ENCODE measurements around the gene KIRREL3. TPM values are rescaled to one million over a fixed set of nuclear protein-coding genes. Genes with fewer than 3 reads are reported as not detected.

Gene KIRREL3
- polyA plus RNA-seq, 1 donor (not counting 4 experiments of a cell fraction or from before 2014, with no cell fraction given) = 0.04 TPM

- Histone ChIP-seq H3K9ac (ENCODE audit: control insufficient read depth, extremely low read depth, insufficient read depth, low read length) (no peak overlapping the region), H3K27me3 (ENCODE audit: control insufficient read depth, extremely low read depth, insufficient read depth, low read length) (no peaks in the 10 kb centered on the region), H3K79me2 (ENCODE audit: control insufficient read depth, insufficient read depth, low read length) (no peaks in the 10 kb centered on the region), H3K4me3 (ENCODE audit: control insufficient read depth in 2 of 3, extremely low read depth in 1 of 3, insufficient read depth in 2 of 3, low read depth in 1 of 3, low read length in 3 of 3) (no peak overlapping the region), H3K9me3 (ENCODE audit: control insufficient read depth, low read depth, low read length) (no peaks in the 10 kb centered on the region), H2AFZ (ENCODE audit: control insufficient read depth, low read length) (no peak overlapping the region), H3K4me2 (ENCODE audit: control insufficient read depth, extremely low read depth, insufficient read depth, low read depth, low read length) (no peak overlapping the region), H3K9me1 (ENCODE audit: control insufficient read depth, extremely low read depth, insufficient read depth, low read length) (no peaks in the 10 kb centered on the region), H3K36me3 (ENCODE audit: control insufficient read depth in 2 of 2, extremely low read depth in 1 of 2, insufficient read depth in 2 of 2, low read length in 2 of 2) (no peaks in the 10 kb centered on the region), H3K4me1 (ENCODE audit: control insufficient read depth, extremely low read depth, insufficient read depth, low read length) (no peaks in the 10 kb centered on the region), H4K20me1 (ENCODE audit: control insufficient read depth, extremely low read depth, insufficient read depth, low read length) (no peaks in the 10 kb centered on the region), H3K27ac (ENCODE audit: control insufficient read depth, insufficient read depth, low read length) (no peak overlapping the region)
- FAIRE-seq = no peak
- DNase-seq (ENCODE audit: low read depth, low spot score) = no peak
- TF ChIP-seq, protein P1, sequence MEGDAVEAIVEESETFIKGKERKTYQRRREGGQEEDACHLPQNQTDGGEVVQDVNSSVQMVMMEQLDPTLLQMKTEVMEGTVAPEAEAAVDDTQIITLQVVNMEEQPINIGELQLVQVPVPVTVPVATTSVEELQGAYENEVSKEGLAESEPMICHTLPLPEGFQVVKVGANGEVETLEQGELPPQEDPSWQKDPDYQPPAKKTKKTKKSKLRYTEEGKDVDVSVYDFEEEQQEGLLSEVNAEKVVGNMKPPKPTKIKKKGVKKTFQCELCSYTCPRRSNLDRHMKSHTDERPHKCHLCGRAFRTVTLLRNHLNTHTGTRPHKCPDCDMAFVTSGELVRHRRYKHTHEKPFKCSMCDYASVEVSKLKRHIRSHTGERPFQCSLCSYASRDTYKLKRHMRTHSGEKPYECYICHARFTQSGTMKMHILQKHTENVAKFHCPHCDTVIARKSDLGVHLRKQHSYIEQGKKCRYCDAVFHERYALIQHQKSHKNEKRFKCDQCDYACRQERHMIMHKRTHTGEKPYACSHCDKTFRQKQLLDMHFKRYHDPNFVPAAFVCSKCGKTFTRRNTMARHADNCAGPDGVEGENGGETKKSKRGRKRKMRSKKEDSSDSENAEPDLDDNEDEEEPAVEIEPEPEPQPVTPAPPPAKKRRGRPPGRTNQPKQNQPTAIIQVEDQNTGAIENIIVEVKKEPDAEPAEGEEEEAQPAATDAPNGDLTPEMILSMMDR (optimal IDR thresholded peaks at IDR 0.05 in 1 of 3, IDR thresholded peaks at IDR 0.05 in 1 of 3, conservative IDR thresholded peaks at IDR 0.05 in 1 of 3; ENCODE audit: extremely low read depth in 1 of 3, insufficient read depth in 2 of 3, low read length in 3 of 3) = no peak
- no peak for TF ChIP-seq EZH2 (IDR thresholded peaks at IDR 0.05; ENCODE audit: low read length)
- dilution Hi-C loops (cut with MboI; ENCODE audit: extremely low pct_ligation_motif_present, low sequenced_read_pairs) = no loop called here
Measured at GRCh38 chr11:126718276-126718675, 282.3 kb downstream of the KIRREL3 start.

- no peaks in the 10 kb centered on the region for H4K20me1 ChIP-seq (ENCODE audit: control insufficient read depth, extremely low read depth, insufficient read depth, low read length)
- no peak overlapping the region for H3K4me2 ChIP-seq (ENCODE audit: control insufficient read depth, extremely low read depth, insufficient read depth, low read depth, low read length)
- no peak overlapping the region for H2AFZ ChIP-seq (ENCODE audit: control insufficient read depth, low read length)
- no peak for FAIRE-seq
- H3K9ac ChIP-seq (ENCODE audit: control insufficient read depth, extremely low read depth, insufficient read depth, low read length) = no peak overlapping the region
- DNase-seq (ENCODE audit: low read depth, low spot score) = no peak
- H3K36me3 ChIP-seq (ENCODE audit: control insufficient read depth in 2 of 2, extremely low read depth in 1 of 2, insufficient read depth in 2 of 2, low read length in 2 of 2) = no peaks in the 10 kb centered on the region
- H3K79me2 ChIP-seq (ENCODE audit: control insufficient read depth, insufficient read depth, low read length) = no peaks in the 10 kb centered on the region
- no peaks in the 10 kb centered on the region for H3K9me3 ChIP-seq (ENCODE audit: control insufficient read depth, low read depth, low read length)
- no peak overlapping the region for H3K4me3 ChIP-seq (ENCODE audit: control insufficient read depth in 2 of 3, extremely low read depth in 1 of 3, insufficient read depth in 2 of 3, low read depth in 1 of 3, low read length in 3 of 3)
- H3K9me1 ChIP-seq (ENCODE audit: control insufficient read depth, extremely low read depth, insufficient read depth, low read length) = no peaks in the 10 kb centered on the region
- no peak for TF ChIP-seq EZH2 (IDR thresholded peaks at IDR 0.05; ENCODE audit: low read length)
- TF ChIP-seq, protein P1 (optimal IDR thresholded peaks at IDR 0.05 in 1 of 3, IDR thresholded peaks at IDR 0.05 in 1 of 3, conservative IDR thresholded peaks at IDR 0.05 in 1 of 3; ENCODE audit: extremely low read depth in 1 of 3, insufficient read depth in 2 of 3, low read length in 3 of 3) = peak; percentile 41 to 64 (median 54)
- no peak overlapping the region for H3K27ac ChIP-seq (ENCODE audit: control insufficient read depth, insufficient read depth, low read length)
- H3K4me1 ChIP-seq (ENCODE audit: control insufficient read depth, extremely low read depth, insufficient read depth, low read length) = no peaks in the 10 kb centered on the region
- H3K27me3 ChIP-seq (ENCODE audit: control insufficient read depth, extremely low read depth, insufficient read depth, low read length) = no peaks in the 10 kb centered on the region
- dilution Hi-C loops (cut with MboI; ENCODE audit: extremely low pct_ligation_motif_present, low sequenced_read_pairs) = no loop called here
Measured at GRCh38 chr11:126716456-126717083, 284.0 kb downstream of the KIRREL3 start.
